Measurements from ENCODE around the gene PEDS1.

DNA sequence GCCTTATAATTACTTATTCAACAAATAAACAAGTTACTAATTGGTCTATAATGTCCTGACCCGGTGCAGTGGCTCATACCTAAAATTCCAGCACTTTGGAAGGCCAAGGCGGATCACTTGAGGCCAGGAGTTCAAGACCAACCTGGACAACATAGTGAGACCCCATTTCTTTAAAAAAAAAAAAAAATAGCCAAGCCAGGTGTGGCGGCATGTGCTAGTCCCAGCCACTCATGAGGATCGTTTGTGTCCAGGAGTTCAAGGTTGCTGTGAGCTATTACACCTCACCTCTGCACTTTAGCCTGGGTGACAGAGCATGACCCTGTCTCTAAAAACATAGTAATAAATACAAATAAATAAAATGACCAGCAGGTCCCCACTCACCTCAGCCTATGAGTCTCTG lies 30.8 kb downstream of the PEDS1 start:
- TF ChIP-seq POLR2A (IDR thresholded peaks at IDR 0.05; ENCODE audit: low read depth, low read length), result no peak
- no peak for TF ChIP-seq POLR2AphosphoS5 (IDR thresholded peaks at IDR 0.05; ENCODE audit: low read depth, low read length)
